Measurements from ENCODE around the gene SPATA24.

The SPATA24 gene

DNA sequence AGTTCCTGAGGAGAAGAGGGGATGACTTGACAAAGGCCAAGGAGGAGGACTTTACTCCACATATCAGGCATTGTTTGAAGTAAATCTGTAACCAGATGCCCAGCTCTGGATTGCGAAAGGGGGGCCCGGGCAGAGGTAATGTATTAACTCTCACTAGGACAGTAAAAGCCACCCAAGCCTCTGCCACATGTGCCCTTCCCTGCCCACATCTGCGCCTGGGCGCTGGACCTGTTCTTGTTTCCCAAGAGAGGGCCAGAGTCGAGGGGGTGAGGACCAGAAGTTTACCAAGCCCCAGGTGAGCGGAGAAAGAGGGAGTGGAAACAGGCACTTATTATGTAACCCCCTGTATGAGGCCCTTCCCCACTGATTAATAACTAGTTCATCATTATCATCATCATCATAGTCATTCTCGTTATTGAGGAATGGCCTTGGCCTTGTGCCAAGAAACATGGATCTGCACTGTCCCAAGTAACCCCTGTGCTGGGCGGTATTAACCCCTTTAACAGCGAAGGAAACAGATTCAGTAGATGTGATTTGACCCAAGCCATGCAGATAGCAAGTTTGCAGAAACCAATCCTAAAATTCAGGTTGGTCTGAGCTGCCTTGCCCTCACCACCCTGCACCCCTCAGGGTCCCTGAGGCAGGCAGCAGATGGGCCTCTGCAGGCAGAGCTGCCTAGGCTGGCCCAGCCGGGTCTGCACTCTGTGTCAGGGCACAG, 20.5 kb downstream of the SPATA24 start, which contains the start of gene SLC23A1:
SLC23A1 (minus strand) TSS at position 23 of the 718 bp plus-strand sequence. CDS start 44 bp downstream, outside the sequence.
- H3K36me3 ChIP-seq (replicated peaks; ENCODE audit: insufficient read depth, low read length), result no peaks in the 10 kb centered on the region
- peaks cover 18% of the 10 kb centered on the region for H3K79me2 ChIP-seq (ENCODE audit: low read length)
- no peaks in the 10 kb centered on the region for H4K20me1 ChIP-seq (ENCODE audit: insufficient read depth, low read length)
- TF ChIP-seq EZH2 (optimal IDR thresholded peaks at IDR 0.05; ENCODE audit: low read depth, low read length) (no peak), CTCF (IDR thresholded peaks at IDR 0.05; ENCODE audit: low read length) (no peak), EZH2phosphoT487 (IDR thresholded peaks at IDR 0.05; ENCODE audit: low read length) (no peak)
- peak within 1 kb of the TSS; percentile 98; the same call in 1 of the 2 replicates for H3K27ac ChIP-seq (ENCODE audit: low read length)
- H2AFZ ChIP-seq (ENCODE audit: low read length), result no peak within 1 kb of the TSS
- no peaks in the 10 kb centered on the region for H3K27me3 ChIP-seq (replicated peaks; ENCODE audit: insufficient read depth, low read length)
- H3K4me3 ChIP-seq (ENCODE audit: low read length), result no peak within 1 kb of the TSS
- no peak within 1 kb of the TSS for H3K9ac ChIP-seq (ENCODE audit: low read length)
- no peaks in the 10 kb centered on the region for H3K9me2 ChIP-seq (replicated peaks; ENCODE audit: insufficient read depth, low read length)
- no peak within 1 kb of the TSS for H3K4me2 ChIP-seq (ENCODE audit: low read depth, low read length)
- H3K9me3 ChIP-seq (replicated peaks; ENCODE audit: insufficient read depth, low read length), result no peaks in the 10 kb centered on the region
- peaks cover 57% of the 10 kb centered on the region for H3F3A ChIP-seq (ENCODE audit: insufficient read depth, low read length)
- peaks cover 38% of the 10 kb centered on the region for H3K4me1 ChIP-seq (ENCODE audit: low read length)
- DNase-seq, result no peak

DNA sequence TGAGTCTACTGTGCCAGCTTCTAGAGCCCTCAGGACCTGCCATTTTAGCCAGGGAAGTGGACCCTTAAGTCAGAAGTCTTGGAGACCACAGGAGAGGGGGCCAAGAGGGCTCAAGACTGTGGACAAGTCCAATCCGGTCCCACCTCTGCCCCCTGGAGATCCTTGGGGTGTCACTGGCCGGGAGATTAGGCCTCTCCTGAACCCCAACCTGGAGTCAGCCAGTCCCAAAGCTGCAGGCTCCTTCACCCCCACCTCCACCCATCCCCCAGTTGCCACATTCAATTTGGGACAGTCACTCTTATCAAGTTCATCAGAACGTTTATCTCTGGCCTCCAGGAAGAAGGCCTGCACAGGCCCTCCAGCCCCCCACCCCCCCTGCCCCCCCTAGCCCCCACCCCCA, 21.1 kb downstream of the SPATA24 start:
- no peak for DNase-seq
- Histone ChIP-seq H3F3A (ENCODE audit: insufficient read depth, low read length) (peaks cover 51% of the 10 kb centered on the region), H2AFZ (ENCODE audit: low read length) (no peak overlapping the region), H4K20me1 (ENCODE audit: insufficient read depth, low read length) (no peaks in the 10 kb centered on the region), H3K27me3 (replicated peaks; ENCODE audit: insufficient read depth, low read length) (no peaks in the 10 kb centered on the region), H3K9ac (ENCODE audit: low read length) (no peak overlapping the region), H3K9me3 (replicated peaks; ENCODE audit: insufficient read depth, low read length) (no peaks in the 10 kb centered on the region), H3K4me2 (ENCODE audit: low read depth, low read length) (no peak overlapping the region), H3K79me2 (ENCODE audit: low read length) (peaks cover 11% of the 10 kb centered on the region), H3K36me3 (replicated peaks; ENCODE audit: insufficient read depth, low read length) (no peaks in the 10 kb centered on the region), H3K4me1 (ENCODE audit: low read length) (peaks cover 35% of the 10 kb centered on the region), H3K27ac (ENCODE audit: low read length) (no peak overlapping the region), H3K9me2 (replicated peaks; ENCODE audit: insufficient read depth, low read length) (no peaks in the 10 kb centered on the region), H3K4me3 (ENCODE audit: low read length) (no peak overlapping the region)
- TF ChIP-seq CTCF (IDR thresholded peaks at IDR 0.05; ENCODE audit: low read length), result no peak
- no peak for TF ChIP-seq EZH2phosphoT487 (IDR thresholded peaks at IDR 0.05; ENCODE audit: low read length)
- no peak for TF ChIP-seq EZH2 (optimal IDR thresholded peaks at IDR 0.05; ENCODE audit: low read depth, low read length)

- H3F3A ChIP-seq (ENCODE audit: insufficient read depth, low read length), result peaks cover 44% of the 10 kb centered on the region
- no peak overlapping the region for H3K27ac ChIP-seq (ENCODE audit: low read length)
- no peak overlapping the region for H2AFZ ChIP-seq (ENCODE audit: low read length)
- no peak overlapping the region for H3K9ac ChIP-seq (ENCODE audit: low read length)
- H4K20me1 ChIP-seq (ENCODE audit: insufficient read depth, low read length), result no peaks in the 10 kb centered on the region
- H3K4me3 ChIP-seq (ENCODE audit: low read length), result no peak overlapping the region
- H3K4me2 ChIP-seq (ENCODE audit: low read depth, low read length), result no peak overlapping the region
- H3K79me2 ChIP-seq (ENCODE audit: low read length), result peaks cover 5% of the 10 kb centered on the region; the same call in 1 of the 2 replicates
- no peaks in the 10 kb centered on the region for H3K9me2 ChIP-seq (replicated peaks; ENCODE audit: insufficient read depth, low read length)
- no peaks in the 10 kb centered on the region for H3K27me3 ChIP-seq (replicated peaks; ENCODE audit: insufficient read depth, low read length)
- DNase-seq, result no peak
- H3K36me3 ChIP-seq (replicated peaks; ENCODE audit: insufficient read depth, low read length), result no peaks in the 10 kb centered on the region
- TF ChIP-seq EZH2phosphoT487 (IDR thresholded peaks at IDR 0.05; ENCODE audit: low read length), result no peak
- TF ChIP-seq EZH2 (optimal IDR thresholded peaks at IDR 0.05; ENCODE audit: low read depth, low read length), result no peak
- no peak for TF ChIP-seq CTCF (IDR thresholded peaks at IDR 0.05; ENCODE audit: low read length)
- peaks cover 30% of the 10 kb centered on the region for H3K4me1 ChIP-seq (ENCODE audit: low read length)
- H3K9me3 ChIP-seq (replicated peaks; ENCODE audit: insufficient read depth, low read length), result no peaks in the 10 kb centered on the region
These were observed 21.8 kb downstream of the SPATA24 start for GRCh38 chr5:139381837-139382761.

Measured in MM.1S (cell line).